Naive B cell (primary cell): ENCODE measurements around the gene ATP1B1. TPM values are rescaled to one million over a fixed set of nuclear protein-coding genes. Genes with fewer than 3 reads are reported as not detected.

ENCODE experiments used
- ATAC-seq, 2 donors: fragments of 150-1000 bp; cut with Tn5 transposase; 2 replicates each; pipeline ENCODE4 v1.10.0; 2021; ENCODE audit warnings: low read depth in 2 of 2, mild to moderate bottlenecking in 2 of 2, moderate library complexity in 2 of 2
- DNase-seq: peaks from one replicate; pipeline ENCODE4 v3.0.0; 2022
- H3K27ac Mint-ChIP-seq, 6 donors: one replicate each; pipeline ENCODE4 v1.8.0; 2020 to 2022; ENCODE audit warnings: mild to moderate bottlenecking in 6 of 6, mixed read lengths in 6 of 6, moderate library complexity in 5 of 6, inconsistent platforms in 2 of 6
- H3K27me3 Mint-ChIP-seq, 3 donors: one replicate each; pipeline ENCODE4 v1.8.0; 2021 to 2022; ENCODE audit warnings: mixed read lengths in 3 of 3, mild to moderate bottlenecking in 1 of 3
- H3K36me3 Mint-ChIP-seq, 2 donors: one replicate each; pipeline ENCODE4 v1.8.0; 2020 to 2022; ENCODE audit warnings: mixed read lengths in 2 of 2, inconsistent platforms in 1 of 2, mild to moderate bottlenecking in 1 of 2
- H3K4me1 Mint-ChIP-seq, 3 donors: one replicate each; pipeline ENCODE4 v1.8.0; 2020 to 2022; ENCODE audit warnings: mixed read lengths in 3 of 3, inconsistent platforms in 1 of 3, mild to moderate bottlenecking in 1 of 3, moderate library complexity in 1 of 3
- H3K4me3 Mint-ChIP-seq, 8 donors: one replicate each; pipeline ENCODE4 v1.8.0; 2020 to 2022; ENCODE audit warnings: mild to moderate bottlenecking in 8 of 8, mixed read lengths in 8 of 8, moderate library complexity in 8 of 8, inconsistent platforms in 2 of 8
- H3K9me3 Mint-ChIP-seq, 7 donors: one replicate each; pipeline ENCODE4 v1.8.0; 2020 to 2022; ENCODE audit warnings: mixed read lengths in 7 of 7, mild to moderate bottlenecking in 5 of 7, inconsistent platforms in 2 of 7, moderate library complexity in 1 of 7
- polyA plus RNA-seq, 6 donors: library from polyadenylated mRNA; unstranded; fragments of 300-500 nt; fragmentation: Illumina TruSeq; gene quantifications; one replicate each; pipeline ENCODE4 v1.2.3, GENCODE V29; 2021; ENCODE audit warnings: low read depth in 6 of 6

ATP1B1 gene
- polyA plus RNA-seq, 6 donors from 2014 or later: not detected

GRCh38 chr1:169180174-169180573 is 73.7 kb downstream of the ATP1B1 start:
- H3K36me3 Mint-ChIP-seq: peaks cover 0 to 5% of the 10 kb centered on the region in 2 donors
- ATAC-seq (no peak), DNase-seq (no peak)
- H3K4me3 Mint-ChIP-seq: no peak overlapping the region
- no peak overlapping the region for H3K27ac Mint-ChIP-seq
- H3K27me3 Mint-ChIP-seq: no peaks in the 10 kb centered on the region
- H3K9me3 Mint-ChIP-seq: peaks cover 0 to 5% (median 4%) of the 10 kb centered on the region in 7 donors
- H3K4me1 Mint-ChIP-seq: no peaks in the 10 kb centered on the region
